ENCODE measurements around the gene ABCG4. TPM values are rescaled to one million over a fixed set of nuclear protein-coding genes. Genes with fewer than 3 reads are reported as not detected.

Gene ABCG4
- total and polyA plus RNA-seq, 2 donors (not counting 1 experiment from before 2014, with no cell fraction given), result not detected

GRCh38 chr11:119156496-119156895 is 7.6 kb downstream of the ABCG4 start:
- no peak overlapping the region for H3K4me2 ChIP-seq (replicated peaks; ENCODE audit: low read depth, low read length, poor library complexity, severe bottlenecking)
- no peak overlapping the region for H3K4me3 ChIP-seq (ENCODE audit: control extremely low read depth in 1 of 5, extremely low read depth in 1 of 5, insufficient read depth in 1 of 5, low read depth in 2 of 5, low read length in 4 of 5)
- no peak for DNase-seq
- no peaks in the 10 kb centered on the region for H3K9me3 ChIP-seq (ENCODE audit: control extremely low read depth in 1 of 3, control insufficient read depth in 2 of 3, insufficient read depth in 1 of 3, low read length in 2 of 3)
- ATAC-seq (ENCODE audit: low read depth), result no peak
- WGBS (ENCODE audit: insufficient coverage), result 84% methylated on average over 4 of the region's 10 CpGs
- no peaks in the 10 kb centered on the region for H3K79me2 ChIP-seq (ENCODE audit: control insufficient read depth, insufficient read depth, low read length)
- TF ChIP-seq EZH2 (IDR thresholded peaks at IDR 0.05; ENCODE audit: borderline replicate concordance, insufficient read depth, low read depth, low read length, poor library complexity, severe bottlenecking), result no peak
- TF ChIP-seq, protein P1, sequence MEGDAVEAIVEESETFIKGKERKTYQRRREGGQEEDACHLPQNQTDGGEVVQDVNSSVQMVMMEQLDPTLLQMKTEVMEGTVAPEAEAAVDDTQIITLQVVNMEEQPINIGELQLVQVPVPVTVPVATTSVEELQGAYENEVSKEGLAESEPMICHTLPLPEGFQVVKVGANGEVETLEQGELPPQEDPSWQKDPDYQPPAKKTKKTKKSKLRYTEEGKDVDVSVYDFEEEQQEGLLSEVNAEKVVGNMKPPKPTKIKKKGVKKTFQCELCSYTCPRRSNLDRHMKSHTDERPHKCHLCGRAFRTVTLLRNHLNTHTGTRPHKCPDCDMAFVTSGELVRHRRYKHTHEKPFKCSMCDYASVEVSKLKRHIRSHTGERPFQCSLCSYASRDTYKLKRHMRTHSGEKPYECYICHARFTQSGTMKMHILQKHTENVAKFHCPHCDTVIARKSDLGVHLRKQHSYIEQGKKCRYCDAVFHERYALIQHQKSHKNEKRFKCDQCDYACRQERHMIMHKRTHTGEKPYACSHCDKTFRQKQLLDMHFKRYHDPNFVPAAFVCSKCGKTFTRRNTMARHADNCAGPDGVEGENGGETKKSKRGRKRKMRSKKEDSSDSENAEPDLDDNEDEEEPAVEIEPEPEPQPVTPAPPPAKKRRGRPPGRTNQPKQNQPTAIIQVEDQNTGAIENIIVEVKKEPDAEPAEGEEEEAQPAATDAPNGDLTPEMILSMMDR (IDR thresholded peaks at IDR 0.05), result no peak
- no peaks in the 10 kb centered on the region for H3K36me3 ChIP-seq (replicated peaks in 1 of 2; ENCODE audit: control extremely low read depth in 1 of 2, control insufficient read depth in 1 of 2, extremely low read depth in 1 of 2, insufficient read depth in 2 of 2, low read length in 1 of 2)
- CTCF ChIA-PET, result interaction anchor here (0.6 to 1.3 kb wide), 3 partner anchors 13 to 34 kb away, joined by 3 read pairs; no protein-coding TSS in a partner anchor
- peaks cover 0 to 22% (median 2%) of the 10 kb centered on the region in 4 experiments for H3K27me3 ChIP-seq (replicated peaks in 1 of 4; ENCODE audit: control extremely low read depth in 1 of 4, control insufficient read depth in 3 of 4, insufficient read depth in 4 of 4, low read length in 3 of 4)
- peaks cover 35% of the 10 kb centered on the region for H3K27me3 Mint-ChIP-seq
- H3K27ac ChIP-seq (ENCODE audit: low read length in 2 of 2), result no peak overlapping the region
- POLR2A ChIA-PET, result no interaction called here
- no peak overlapping the region for H2AFZ ChIP-seq (ENCODE audit: insufficient read depth, low read depth, low read length, poor library complexity, severe bottlenecking)
- peaks cover 3% of the 10 kb centered on the region for H3K4me1 Mint-ChIP-seq
- no peak overlapping the region for H3K27ac Mint-ChIP-seq
- intact Hi-C loops (cut with micrococcal nuclease), result no loop called here
- no peaks in the 10 kb centered on the region for H3K9me3 Mint-ChIP-seq (ENCODE audit: insufficient read depth)
- no peaks in the 10 kb centered on the region for H3K4me1 ChIP-seq (ENCODE audit: control insufficient read depth in 2 of 2, insufficient read depth in 2 of 2, low read length in 2 of 2)
- no peak overlapping the region for H3K9ac ChIP-seq (ENCODE audit: low read length)
- H4K20me1 ChIP-seq (ENCODE audit: control insufficient read depth, insufficient read depth, low read length, poor library complexity, severe bottlenecking), result no peaks in the 10 kb centered on the region
- no peak overlapping the region for H3K4me3 Mint-ChIP-seq

- H3K27ac Mint-ChIP-seq, result no peak overlapping the region
- H3K27me3 Mint-ChIP-seq, result peaks cover 30% of the 10 kb centered on the region
- no peaks in the 10 kb centered on the region for H3K9me3 Mint-ChIP-seq (ENCODE audit: insufficient read depth)
- no peak overlapping the region for H3K9ac ChIP-seq (ENCODE audit: low read length)
- H3K4me3 Mint-ChIP-seq, result no peak overlapping the region
- H3K4me3 ChIP-seq (ENCODE audit: control extremely low read depth in 1 of 5, extremely low read depth in 1 of 5, insufficient read depth in 1 of 5, low read depth in 2 of 5, low read length in 4 of 5), result no peak overlapping the region
- WGBS (ENCODE audit: insufficient coverage), result 77% methylated on average over 1 of the region's 3 CpGs
- TF ChIP-seq EZH2 (IDR thresholded peaks at IDR 0.05; ENCODE audit: borderline replicate concordance, insufficient read depth, low read depth, low read length, poor library complexity, severe bottlenecking), result no peak
- TF ChIP-seq, protein P1 (IDR thresholded peaks at IDR 0.05), result no peak
- no peak overlapping the region for H3K4me2 ChIP-seq (replicated peaks; ENCODE audit: low read depth, low read length, poor library complexity, severe bottlenecking)
- no peaks in the 10 kb centered on the region for H3K36me3 ChIP-seq (replicated peaks in 1 of 2; ENCODE audit: control extremely low read depth in 1 of 2, control insufficient read depth in 1 of 2, extremely low read depth in 1 of 2, insufficient read depth in 2 of 2, low read length in 1 of 2)
- H2AFZ ChIP-seq (ENCODE audit: insufficient read depth, low read depth, low read length, poor library complexity, severe bottlenecking), result no peak overlapping the region
- H3K27me3 ChIP-seq (replicated peaks in 1 of 4; ENCODE audit: control extremely low read depth in 1 of 4, control insufficient read depth in 3 of 4, insufficient read depth in 4 of 4, low read length in 3 of 4), result peaks cover 0 to 22% (median 2%) of the 10 kb centered on the region in 4 experiments
- H3K4me1 ChIP-seq (ENCODE audit: control insufficient read depth in 2 of 2, insufficient read depth in 2 of 2, low read length in 2 of 2), result no peaks in the 10 kb centered on the region
- intact Hi-C loops (cut with micrococcal nuclease), result no loop called here
- H3K4me1 Mint-ChIP-seq, result peaks cover 3% of the 10 kb centered on the region
- no peaks in the 10 kb centered on the region for H3K79me2 ChIP-seq (ENCODE audit: control insufficient read depth, insufficient read depth, low read length)
- H3K27ac ChIP-seq (ENCODE audit: low read length in 2 of 2), result no peak overlapping the region
- CTCF ChIA-PET, result interaction anchor here (0.6 to 1.3 kb wide), 4 partner anchors 22 to 145 kb away, joined by 3 read pairs; no protein-coding TSS in a partner anchor
- POLR2A ChIA-PET, result no interaction called here
- no peaks in the 10 kb centered on the region for H3K9me3 ChIP-seq (ENCODE audit: control extremely low read depth in 1 of 3, control insufficient read depth in 2 of 3, insufficient read depth in 1 of 3, low read length in 2 of 3)
- no peak for ATAC-seq (ENCODE audit: low read depth)
- H4K20me1 ChIP-seq (ENCODE audit: control insufficient read depth, insufficient read depth, low read length, poor library complexity, severe bottlenecking), result no peaks in the 10 kb centered on the region
- DNase-seq, result no peak
Measured at GRCh38 chr11:119157063-119157462, 8.2 kb downstream of the ABCG4 start.
